Superior temporal gyrus (tissue), 1 donor: ENCODE measurements around the gene CTIF.

ENCODE experiments used
- DNase-seq: peaks from one replicate; pipeline ENCODE4 v3.0.0-alpha.2; 2016; ENCODE audit errors: extremely low spot score

The CTIF gene

GRCh38 chr18:48789259-48789812 is 250.5 kb downstream of the CTIF start:
- DNase-seq: no peak

- no peak for DNase-seq
Measured at GRCh38 chr18:48790226-48790863, 251.5 kb downstream of the CTIF start.

- no peak for DNase-seq
Measured at GRCh38 chr18:48790869-48791635, 252.2 kb downstream of the CTIF start.

DNA sequence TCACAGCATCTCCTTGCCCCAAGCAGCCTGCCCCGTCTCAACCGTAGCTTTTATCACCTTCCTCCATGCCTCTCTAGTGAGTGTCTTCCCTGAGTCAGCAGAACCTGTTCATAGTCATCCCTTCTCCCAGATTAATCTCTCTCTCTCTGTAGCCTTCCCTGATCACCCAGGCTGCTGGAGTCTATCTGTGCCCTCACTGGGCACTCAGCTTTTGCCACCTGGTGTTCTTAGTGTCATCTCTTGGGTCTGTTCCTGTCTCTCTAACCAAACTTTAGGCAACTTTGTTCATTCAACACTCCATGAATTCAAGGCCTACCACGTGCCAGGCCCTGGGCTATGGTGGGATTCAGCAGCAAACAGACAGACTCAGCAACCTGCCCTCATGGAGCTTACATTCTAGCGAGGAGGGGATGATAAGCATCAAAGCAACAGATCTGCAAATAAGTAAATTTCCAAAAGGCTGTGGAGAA is 252.8 kb downstream of the CTIF start:
- no peak for DNase-seq

DNA sequence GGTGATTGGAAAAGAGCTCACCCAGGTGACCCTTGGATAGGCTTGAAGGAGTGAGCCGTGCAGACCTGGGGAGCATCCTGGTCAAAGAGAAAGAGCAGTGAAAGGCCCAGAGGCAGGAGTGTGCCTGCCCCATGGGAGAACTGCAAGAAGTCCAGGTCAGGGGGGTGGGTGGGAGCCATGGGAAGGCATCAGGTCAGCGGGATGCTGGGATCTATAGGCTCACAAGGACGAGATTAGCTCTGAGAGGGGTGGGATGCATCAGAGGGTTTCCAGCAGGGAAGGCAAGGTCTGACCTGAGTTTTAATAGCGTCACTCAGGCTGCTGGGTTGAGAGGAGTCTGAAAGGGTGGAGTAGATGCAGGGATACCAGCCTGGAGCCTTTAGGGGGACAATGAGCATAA is 253.3 kb downstream of the CTIF start:
- DNase-seq: no peak

DNA sequence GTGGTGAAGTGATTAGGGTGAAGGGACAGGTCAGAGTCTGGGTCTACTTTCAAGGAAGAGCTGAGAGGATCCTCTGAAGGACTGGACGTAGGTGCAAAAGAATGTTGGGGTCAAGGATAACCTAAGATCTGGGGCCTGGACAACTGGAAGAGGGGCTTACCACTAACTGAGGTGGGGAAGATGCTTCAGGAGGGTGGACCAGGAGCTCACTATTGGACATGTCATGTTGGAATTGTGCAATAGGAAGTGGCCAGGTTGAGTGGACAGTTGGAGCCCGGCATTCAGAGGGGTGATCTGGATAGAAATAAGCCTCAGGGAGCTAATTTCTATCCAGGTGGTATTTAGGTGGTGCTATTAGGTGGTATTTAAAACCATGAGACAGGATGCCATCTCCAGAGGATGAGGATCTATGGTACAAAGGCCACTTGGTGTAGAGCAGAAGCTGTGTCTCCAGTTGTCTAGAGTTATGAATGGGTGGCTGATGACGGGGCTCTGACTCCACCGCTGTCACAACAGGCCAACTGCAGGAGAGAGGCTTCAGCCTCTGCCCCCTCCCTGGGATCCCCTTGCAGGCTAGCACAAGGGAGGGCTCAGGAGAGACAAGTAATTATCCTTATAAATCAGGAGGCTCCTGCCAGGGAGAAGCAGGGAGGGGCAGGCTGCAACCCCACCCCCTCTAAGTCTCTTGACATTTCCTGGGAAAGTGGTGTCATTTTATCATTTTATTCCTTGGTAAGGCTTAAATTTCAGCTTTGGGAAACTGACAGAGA is 254.0 kb downstream of the CTIF start:
- no peak for DNase-seq

GRCh38 chr18:48794251-48794970 is 255.6 kb downstream of the CTIF start:
- no peak for DNase-seq

GRCh38 chr18:48795696-48796095 is 256.9 kb downstream of the CTIF start:
- DNase-seq: no peak

GRCh38 chr18:48796491-48797205 is 257.8 kb downstream of the CTIF start:
- DNase-seq: no peak

GRCh38 chr18:48797841-48798255 is 259.0 kb downstream of the CTIF start:
- no peak for DNase-seq

DNA sequence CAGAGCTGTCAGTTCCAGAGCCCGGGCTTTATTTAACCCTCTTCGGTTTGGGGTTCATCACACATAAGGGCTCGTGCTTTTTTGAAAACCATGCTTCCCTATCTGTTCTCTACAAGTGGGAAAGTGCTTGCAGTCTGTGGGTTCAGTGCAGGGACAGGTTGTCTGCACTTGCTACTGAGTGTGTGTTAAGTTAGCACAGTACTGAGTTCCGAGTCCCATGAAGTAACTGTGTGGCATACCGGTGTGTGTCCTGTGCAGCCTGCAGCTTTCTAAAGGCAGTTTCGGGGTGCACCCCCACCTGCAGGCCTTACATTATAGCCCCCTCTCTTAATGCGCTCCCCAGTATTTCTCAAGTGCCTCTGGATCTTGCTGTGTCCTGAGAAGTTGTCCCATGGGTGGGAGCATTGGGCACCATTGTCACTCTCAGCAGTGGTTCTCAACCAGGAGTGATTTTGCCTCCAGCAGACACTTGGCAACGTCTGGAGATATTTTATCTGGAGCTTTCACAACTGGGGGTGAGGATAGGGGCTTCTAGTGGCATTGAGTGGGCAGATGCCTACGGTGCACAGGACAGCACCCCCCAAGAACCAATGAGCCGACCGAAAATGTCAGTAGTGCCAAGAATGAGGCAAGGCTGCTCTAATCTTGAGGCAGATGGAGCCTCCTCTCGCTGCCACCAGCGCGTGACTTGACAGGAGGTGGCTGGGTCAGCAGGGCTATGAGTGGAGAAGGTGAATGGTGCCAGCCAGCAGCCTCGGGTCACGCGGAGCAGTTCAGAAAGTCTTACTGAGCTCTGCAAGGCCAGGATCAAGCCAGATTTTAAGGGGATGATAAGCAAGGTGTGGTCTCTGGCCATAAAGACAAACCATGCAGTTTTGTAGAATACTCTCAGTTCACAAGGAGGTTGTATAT is 259.8 kb downstream of the CTIF start:
- DNase-seq: no peak

DNA sequence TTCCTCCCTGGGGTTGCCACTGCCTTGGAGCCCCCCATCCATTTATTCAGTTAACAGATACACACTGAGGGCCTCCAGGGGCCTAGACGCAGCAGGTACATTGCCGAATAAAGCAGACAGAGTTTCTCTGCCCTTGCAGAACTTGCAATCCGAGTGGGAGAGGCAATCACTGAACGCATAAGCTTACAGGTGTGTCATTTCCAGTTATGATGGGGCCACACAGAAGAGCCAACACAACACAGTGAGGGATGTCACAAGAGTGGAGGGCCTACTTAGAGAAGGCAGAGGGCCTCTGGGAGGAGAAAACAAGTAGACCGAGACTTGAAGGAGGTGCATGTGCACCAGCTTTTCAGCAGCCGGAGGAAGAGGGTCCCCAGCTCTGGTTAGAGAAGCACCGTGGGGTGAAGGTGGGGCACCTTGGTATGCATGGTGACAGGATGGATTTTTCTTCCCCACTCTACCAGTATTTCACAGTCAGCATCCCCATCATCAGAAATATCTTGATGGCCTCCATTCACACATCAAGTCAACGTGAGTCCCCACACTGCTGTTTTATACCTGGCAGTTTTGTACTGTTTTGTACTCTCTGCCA is 261.0 kb downstream of the CTIF start:
- no peak for DNase-seq

- no peak for DNase-seq
Measured at GRCh38 chr18:48800466-48800865, 261.6 kb downstream of the CTIF start.

GRCh38 chr18:48800876-48801727 is 262.3 kb downstream of the CTIF start:
- DNase-seq: no peak

DNA sequence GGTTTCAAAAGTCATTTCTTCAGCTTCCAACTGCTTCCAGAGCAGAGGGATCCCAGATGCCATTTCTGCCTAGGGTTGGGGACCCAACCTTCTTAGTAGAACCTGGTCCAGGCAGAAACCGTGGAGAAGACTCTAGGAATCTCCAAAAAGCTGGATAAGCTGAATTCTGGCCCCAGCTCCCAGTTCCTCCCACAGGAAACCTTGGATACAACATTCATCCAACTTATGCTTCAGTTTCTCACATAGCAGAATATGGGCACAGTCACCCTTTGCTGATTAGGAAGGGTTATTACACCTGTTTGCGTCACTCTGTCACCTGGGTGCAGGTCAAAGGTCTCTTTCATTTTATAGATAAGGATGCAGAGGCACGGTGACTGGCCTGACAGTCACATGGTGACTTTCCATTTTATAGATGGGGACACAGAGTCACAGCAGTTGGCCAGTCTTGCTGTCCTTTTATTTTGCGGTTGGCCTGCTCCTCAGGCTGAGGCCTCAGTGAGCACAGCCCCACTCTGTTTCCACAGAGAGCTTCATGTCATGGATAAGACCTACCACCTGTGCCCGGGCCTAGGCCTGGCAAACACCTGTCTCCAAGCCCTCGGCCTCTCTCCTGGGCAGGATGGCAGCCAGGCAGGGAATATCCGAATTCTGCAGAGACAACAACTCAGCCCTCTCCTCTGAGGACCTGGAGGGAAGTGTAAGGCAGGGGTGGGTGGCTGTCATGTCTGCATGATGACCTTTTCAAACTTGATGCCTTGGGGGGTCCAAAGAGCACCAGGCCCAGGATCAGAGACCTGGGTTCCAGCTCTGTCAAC is 263.1 kb downstream of the CTIF start:
- no peak for DNase-seq

- peak; percentile 62 for DNase-seq
Measured at GRCh38 chr18:48802543-48803290, 263.9 kb downstream of the CTIF start.

DNA sequence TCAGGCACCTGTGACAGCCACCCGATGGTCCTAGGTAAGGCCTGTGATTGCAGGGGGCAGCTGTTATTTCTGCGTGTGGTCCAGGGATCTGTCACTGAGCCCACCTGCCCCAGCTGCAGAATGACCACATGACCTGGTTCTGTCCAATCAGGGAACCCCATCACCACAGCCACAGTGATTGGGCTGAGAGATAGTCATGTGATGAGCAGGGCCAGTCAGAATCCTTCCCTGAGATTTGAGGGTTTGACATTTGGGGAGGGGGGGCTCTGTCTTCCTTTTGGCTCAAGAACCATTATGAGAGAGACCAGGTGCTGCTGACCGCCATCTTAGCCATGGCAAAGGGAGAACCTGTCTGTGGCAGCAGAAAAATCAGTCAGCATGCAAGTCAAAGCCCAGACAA is 264.7 kb downstream of the CTIF start:
- DNase-seq: no peak
